Measurements from ENCODE around the gene FADS2.

FADS2 gene

GRCh38 chr11:61913699-61914395 lies 85.7 kb downstream of the FADS2 start:
- TF ChIP-seq BACH2 (CRISPR knock-in tag; IDR thresholded peaks at IDR 0.05; ENCODE audit: borderline replicate concordance) = no peak
- TF ChIP-seq OSR1 (CRISPR knock-in tag; IDR thresholded peaks at IDR 0.05) = no peak
- TF ChIP-seq ZC3H10 (CRISPR knock-in tag; IDR thresholded peaks at IDR 0.05) = no peak
- no peak for TF ChIP-seq CREB5 (CRISPR knock-in tag; IDR thresholded peaks at IDR 0.05; ENCODE audit: low read depth)
- no peak for TF ChIP-seq ZNF565 (CRISPR knock-in tag; conservative IDR thresholded peaks at IDR 0.05; ENCODE audit: low read depth)
- TF ChIP-seq PPARA (CRISPR knock-in tag; IDR thresholded peaks at IDR 0.05; ENCODE audit: borderline replicate concordance) = no peak
- TF ChIP-seq ESRRG (CRISPR knock-in tag; IDR thresholded peaks at IDR 0.05) = no peak
- TF ChIP-seq ZFP30 (CRISPR knock-in tag; IDR thresholded peaks at IDR 0.05) = no peak
- no peak for TF ChIP-seq ZFP3 (CRISPR knock-in tag; IDR thresholded peaks at IDR 0.05)
- TF ChIP-seq, protein P1, sequence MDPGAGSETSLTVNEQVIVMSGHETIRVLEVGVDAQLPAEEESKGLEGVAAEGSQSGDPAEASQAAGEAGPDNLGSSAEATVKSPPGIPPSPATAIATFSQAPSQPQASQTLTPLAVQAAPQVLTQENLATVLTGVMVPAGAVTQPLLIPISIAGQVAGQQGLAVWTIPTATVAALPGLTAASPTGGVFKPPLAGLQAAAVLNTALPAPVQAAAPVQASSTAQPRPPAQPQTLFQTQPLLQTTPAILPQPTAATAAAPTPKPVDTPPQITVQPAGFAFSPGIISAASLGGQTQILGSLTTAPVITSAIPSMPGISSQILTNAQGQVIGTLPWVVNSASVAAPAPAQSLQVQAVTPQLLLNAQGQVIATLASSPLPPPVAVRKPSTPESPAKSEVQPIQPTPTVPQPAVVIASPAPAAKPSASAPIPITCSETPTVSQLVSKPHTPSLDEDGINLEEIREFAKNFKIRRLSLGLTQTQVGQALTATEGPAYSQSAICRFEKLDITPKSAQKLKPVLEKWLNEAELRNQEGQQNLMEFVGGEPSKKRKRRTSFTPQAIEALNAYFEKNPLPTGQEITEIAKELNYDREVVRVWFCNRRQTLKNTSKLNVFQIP (CRISPR knock-in tag; IDR thresholded peaks at IDR 0.05; ENCODE audit: borderline replicate concordance, low read depth) = no peak
- no peak for TF ChIP-seq ZNF70 (CRISPR knock-in tag; IDR thresholded peaks at IDR 0.05)
- no peak for TF ChIP-seq RARB (CRISPR knock-in tag; IDR thresholded peaks at IDR 0.05)
- no peak for TF ChIP-seq TOX (CRISPR knock-in tag; IDR thresholded peaks at IDR 0.05; ENCODE audit: borderline replicate concordance)
- TF ChIP-seq SNAI2 (CRISPR knock-in tag; IDR thresholded peaks at IDR 0.05) = no peak
- TF ChIP-seq ZNF8 (CRISPR knock-in tag; IDR thresholded peaks at IDR 0.05) = no peak
- TF ChIP-seq, protein P2, sequence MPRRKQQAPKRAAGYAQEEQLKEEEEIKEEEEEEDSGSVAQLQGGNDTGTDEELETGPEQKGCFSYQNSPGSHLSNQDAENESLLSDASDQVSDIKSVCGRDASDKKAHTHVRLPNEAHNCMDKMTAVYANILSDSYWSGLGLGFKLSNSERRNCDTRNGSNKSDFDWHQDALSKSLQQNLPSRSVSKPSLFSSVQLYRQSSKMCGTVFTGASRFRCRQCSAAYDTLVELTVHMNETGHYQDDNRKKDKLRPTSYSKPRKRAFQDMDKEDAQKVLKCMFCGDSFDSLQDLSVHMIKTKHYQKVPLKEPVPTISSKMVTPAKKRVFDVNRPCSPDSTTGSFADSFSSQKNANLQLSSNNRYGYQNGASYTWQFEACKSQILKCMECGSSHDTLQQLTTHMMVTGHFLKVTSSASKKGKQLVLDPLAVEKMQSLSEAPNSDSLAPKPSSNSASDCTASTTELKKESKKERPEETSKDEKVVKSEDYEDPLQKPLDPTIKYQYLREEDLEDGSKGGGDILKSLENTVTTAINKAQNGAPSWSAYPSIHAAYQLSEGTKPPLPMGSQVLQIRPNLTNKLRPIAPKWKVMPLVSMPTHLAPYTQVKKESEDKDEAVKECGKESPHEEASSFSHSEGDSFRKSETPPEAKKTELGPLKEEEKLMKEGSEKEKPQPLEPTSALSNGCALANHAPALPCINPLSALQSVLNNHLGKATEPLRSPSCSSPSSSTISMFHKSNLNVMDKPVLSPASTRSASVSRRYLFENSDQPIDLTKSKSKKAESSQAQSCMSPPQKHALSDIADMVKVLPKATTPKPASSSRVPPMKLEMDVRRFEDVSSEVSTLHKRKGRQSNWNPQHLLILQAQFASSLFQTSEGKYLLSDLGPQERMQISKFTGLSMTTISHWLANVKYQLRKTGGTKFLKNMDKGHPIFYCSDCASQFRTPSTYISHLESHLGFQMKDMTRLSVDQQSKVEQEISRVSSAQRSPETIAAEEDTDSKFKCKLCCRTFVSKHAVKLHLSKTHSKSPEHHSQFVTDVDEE (CRISPR knock-in tag; IDR thresholded peaks at IDR 0.05) = no peak
- no peak for TF ChIP-seq ARNTL (CRISPR knock-in tag; IDR thresholded peaks at IDR 0.05; ENCODE audit: borderline replicate concordance, low read depth)
- TF ChIP-seq PATZ1 (CRISPR knock-in tag; IDR thresholded peaks at IDR 0.05; ENCODE audit: borderline replicate concordance) = no peak
- ATAC-seq = no peak

GRCh38 chr11:61914471-61915171 lies 86.5 kb downstream of the FADS2 start:
- no peak for ATAC-seq
- TF ChIP-seq ZNF70 (CRISPR knock-in tag; IDR thresholded peaks at IDR 0.05) = no peak
- TF ChIP-seq PATZ1 (CRISPR knock-in tag; IDR thresholded peaks at IDR 0.05; ENCODE audit: borderline replicate concordance) = no peak
- no peak for TF ChIP-seq PPARA (CRISPR knock-in tag; IDR thresholded peaks at IDR 0.05; ENCODE audit: borderline replicate concordance)
- TF ChIP-seq OSR1 (CRISPR knock-in tag; IDR thresholded peaks at IDR 0.05) = no peak
- TF ChIP-seq, protein P2 (CRISPR knock-in tag; IDR thresholded peaks at IDR 0.05) = no peak
- TF ChIP-seq GLIS3 (CRISPR knock-in tag; IDR thresholded peaks at IDR 0.05) = no peak
- no peak for TF ChIP-seq ZFP3 (CRISPR knock-in tag; IDR thresholded peaks at IDR 0.05)
- TF ChIP-seq ZNF565 (CRISPR knock-in tag; conservative IDR thresholded peaks at IDR 0.05; ENCODE audit: low read depth) = no peak
- no peak for TF ChIP-seq ZFP30 (CRISPR knock-in tag; IDR thresholded peaks at IDR 0.05)
- TF ChIP-seq RARB (CRISPR knock-in tag; IDR thresholded peaks at IDR 0.05) = no peak
- TF ChIP-seq ESRRG (CRISPR knock-in tag; IDR thresholded peaks at IDR 0.05) = no peak
- no peak for TF ChIP-seq CREB5 (CRISPR knock-in tag; IDR thresholded peaks at IDR 0.05; ENCODE audit: low read depth)
- no peak for TF ChIP-seq CSDC2 (CRISPR knock-in tag; IDR thresholded peaks at IDR 0.05)
- no peak for TF ChIP-seq SNAI2 (CRISPR knock-in tag; IDR thresholded peaks at IDR 0.05)
- no peak for TF ChIP-seq ZNF8 (CRISPR knock-in tag; IDR thresholded peaks at IDR 0.05)
- no peak for TF ChIP-seq ISL1 (CRISPR knock-in tag; IDR thresholded peaks at IDR 0.05)
- TF ChIP-seq, protein P1 (CRISPR knock-in tag; IDR thresholded peaks at IDR 0.05; ENCODE audit: borderline replicate concordance, low read depth) = no peak
